Smooth muscle cell (in vitro differentiated cells): ENCODE measurements around the gene CXorf58. TPM values are rescaled to one million over a fixed set of nuclear protein-coding genes. Genes with fewer than 3 reads are reported as not detected.

Source experiments
- DNase-seq: peaks from one replicate; lab custom pipeline; 2025; ENCODE audit not compliant: unreplicated experiment; lab: John Stamatoyannopoulos, UW
- H2AFZ ChIP-seq: fragments of 200-600 bp; sonication (generic); 2 replicates; pipeline ENCODE4 v1.6.0; 2016; ENCODE audit warnings: antibody characterized with exemption, low read depth, mild to moderate bottlenecking
- H3F3A ChIP-seq: fragments of 200-600 bp; sonication (generic); 2 replicates; pipeline ENCODE4 v1.6.0; 2017; ENCODE audit warnings: antibody characterized with exemption, low read depth
- H3K27ac ChIP-seq: fragments of 200-600 bp; sonication (generic); 2 replicates; pipeline ENCODE4 v1.5.1; 2016; ENCODE audit warnings: low read depth, mild to moderate bottlenecking
- H3K27me3 ChIP-seq: fragments of 200-600 bp; sonication (generic); 2 replicates; pipeline ENCODE4 v1.6.1; 2016; ENCODE audit warnings: low read depth, mild to moderate bottlenecking
- H3K36me3 ChIP-seq: fragments of 200-600 bp; sonication (generic); 2 replicates; pipeline ENCODE4 v1.5.1; 2016; ENCODE audit warnings: low read depth
- H3K4me1 ChIP-seq: fragments of 200-600 bp; sonication (generic); 2 replicates; pipeline ENCODE4 v1.5.1; 2016; ENCODE audit warnings: low read depth
- H3K4me2 ChIP-seq: fragments of 200-600 bp; sonication (generic); 2 replicates; pipeline ENCODE4 v1.6.0; 2016; ENCODE audit warnings: mild to moderate bottlenecking
- H3K4me3 ChIP-seq: fragments of 200-600 bp; sonication (generic); 2 replicates; pipeline ENCODE4 v1.5.1; 2016; ENCODE audit warnings: mild to moderate bottlenecking
- H3K79me2 ChIP-seq: fragments of 200-600 bp; sonication (generic); 2 replicates; pipeline ENCODE4 v1.6.0; 2016; ENCODE audit warnings: low read depth, mild to moderate bottlenecking
- H3K9ac ChIP-seq: fragments of 200-600 bp; sonication (generic); 2 replicates; pipeline ENCODE4 v1.6.0; 2016; ENCODE audit warnings: low read depth
- H3K9me3 ChIP-seq: fragments of 200-600 bp; sonication (generic); replicated peaks from 2 replicates; pipeline ENCODE4 v1.5.1; 2016; ENCODE audit warnings: low read depth
- H4K20me1 ChIP-seq: fragments of 200-600 bp; sonication (generic); 2 replicates; pipeline ENCODE4 v1.6.0; 2016; ENCODE audit warnings: low read depth
- CTCF ChIP-seq: fragments of 200-600 bp; sonication (generic); IDR thresholded peaks from 2 replicates; pipeline ENCODE4 v1.5.1; 2017; ENCODE audit warnings: borderline replicate concordance, mild to moderate bottlenecking, antibody characterized with exemption; ENCODE audit not compliant: insufficient read depth, poor library complexity, severe bottlenecking
- WGBS: methylation state at CpG from one replicate; pipeline ENCODE4 v1.1.7; 2016; ENCODE audit warnings: low lambda C conversion rate; 5-methylcytosine and 5-hydroxymethylcytosine counted together
- polyA plus RNA-seq: library from polyadenylated mRNA; unstranded; fragments of >200 nt; fragmentation: Nextera tagmentation; extraction: Ambion mirVana; gene quantifications from 2 replicates; pipeline ENCODE4 v1.2.1, GENCODE V29; 2016
- total RNA-seq: library from RNA; depleted of rRNA; stranded (reverse); fragments of >200 nt; gene quantifications from 2 replicates; pipeline ENCODE4 v1.2.3, GENCODE V29; 2014

Gene CXorf58
- total and polyA plus RNA-seq, 2 experiments from 2014 or later: not detected

DNA sequence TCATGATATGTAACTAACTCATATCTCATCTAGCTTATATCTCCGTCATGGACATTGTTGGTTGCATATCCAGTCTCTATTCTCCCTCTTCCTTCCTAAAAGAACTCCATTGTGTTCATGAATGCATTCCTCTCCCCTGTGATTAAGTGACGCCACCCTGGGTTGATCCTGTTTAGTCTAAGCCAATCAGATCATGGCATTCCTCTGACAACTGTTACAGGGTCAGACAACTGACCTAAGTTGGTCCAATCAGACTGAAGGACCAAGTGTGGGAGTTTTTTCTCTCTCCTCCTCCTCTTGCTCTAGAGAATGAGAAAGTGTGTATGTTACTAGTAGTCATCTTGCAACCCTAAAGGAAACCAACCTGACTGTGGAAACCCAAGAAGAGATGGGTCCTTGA, 3.7 kb upstream of the CXorf58 start:
- Histone ChIP-seq H3F3A (peaks cover 29% of the 10 kb centered on the region), H3K27ac (no peak overlapping the region)
- DNase-seq: no peak

DNA sequence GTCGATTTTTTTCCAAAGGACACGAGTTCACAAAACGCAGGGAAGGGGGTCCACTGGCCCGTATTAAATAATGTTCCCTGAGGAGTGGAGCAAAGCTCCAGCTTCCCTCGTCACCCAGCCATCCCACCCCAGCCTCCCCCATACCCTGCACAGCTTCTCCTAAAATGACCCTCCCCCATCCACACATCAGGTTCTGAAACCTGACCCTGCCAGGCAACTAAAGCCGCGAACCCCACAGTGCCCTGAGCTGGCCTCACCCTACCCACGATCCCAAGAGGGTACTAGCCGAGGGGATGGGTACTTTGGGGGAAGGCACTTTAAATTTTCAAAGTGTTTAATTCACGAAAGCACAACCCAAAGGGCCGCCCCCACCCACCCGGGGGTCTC, 702 bp upstream of the CXorf58 start:
- Histone ChIP-seq H3K27me3 (no peaks in the 10 kb centered on the region), H3K4me3 (peak overlapping the region; percentile 85), H3K36me3 (no peaks in the 10 kb centered on the region), H3K4me1 (peaks cover 7% of the 10 kb centered on the region), H2AFZ (peak overlapping the region; percentile 92), H4K20me1 (no peaks in the 10 kb centered on the region), H3K27ac (peak overlapping the region; percentile 86), H3F3A (peaks cover 16% of the 10 kb centered on the region), H3K79me2 (peaks cover 12% of the 10 kb centered on the region), H3K4me2 (peak overlapping the region; percentile 98), H3K9ac (peak overlapping the region; percentile 78), H3K9me3 (no peaks in the 10 kb centered on the region)
- 4% methylated on average over 12 of the region's 12 CpGs for WGBS
- DNase-seq: no peak
- no peak for TF ChIP-seq CTCF

More for the DNA sequence above, 3.7 kb upstream of the CXorf58 start:
- H4K20me1 ChIP-seq: no peaks in the 10 kb centered on the region
- H3K79me2 ChIP-seq: peaks cover 12% of the 10 kb centered on the region
- H3K4me3 ChIP-seq: no peak overlapping the region
- H3K9ac ChIP-seq: no peak overlapping the region
- H3K4me1 ChIP-seq: peaks cover 28% of the 10 kb centered on the region
- H3K9me3 ChIP-seq: no peaks in the 10 kb centered on the region
- H3K36me3 ChIP-seq: no peaks in the 10 kb centered on the region
- H3K27me3 ChIP-seq: no peaks in the 10 kb centered on the region
- 73% methylated on average over 2 of the region's 2 CpGs for WGBS
- H3K4me2 ChIP-seq: no peak overlapping the region
- no peak overlapping the region for H2AFZ ChIP-seq
- no peak for TF ChIP-seq CTCF

DNA sequence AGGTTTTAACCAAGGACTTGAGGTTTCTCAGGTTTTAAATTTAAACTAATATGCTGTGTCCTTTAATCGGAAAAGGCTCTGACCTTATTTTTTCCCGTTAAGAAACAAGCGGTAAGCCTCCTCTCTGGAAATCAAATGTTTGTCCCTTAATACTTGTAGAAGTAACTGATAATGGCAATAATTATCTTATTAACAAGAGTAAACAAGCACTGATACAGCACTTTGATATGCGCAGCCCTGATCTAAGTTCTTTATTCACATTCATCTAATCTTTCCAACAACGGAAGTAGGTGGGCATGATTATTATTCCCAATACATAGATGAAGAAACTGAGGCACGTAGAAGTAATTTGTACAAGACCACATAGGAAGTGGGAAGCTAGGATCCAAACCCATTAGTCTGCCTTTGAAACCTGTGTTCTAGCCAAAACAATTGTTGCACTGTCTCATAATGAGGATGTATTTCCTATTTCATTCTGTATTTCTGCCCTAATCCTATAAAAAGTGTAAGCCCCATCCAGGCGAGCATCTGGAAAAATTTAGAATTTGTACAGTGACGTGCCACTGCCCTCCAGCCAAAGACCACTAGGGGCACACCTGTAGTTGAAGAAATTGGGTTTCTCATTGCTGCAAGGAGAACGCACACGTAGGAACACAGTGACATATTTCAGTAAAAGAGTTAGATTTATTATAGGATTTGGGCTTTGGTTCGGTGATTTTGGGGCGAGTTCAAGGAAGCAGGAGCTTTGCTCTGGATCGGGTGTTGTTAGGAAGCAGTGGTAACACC, 606 bp downstream of the CXorf58 start:
- H3F3A ChIP-seq: peaks cover 16% of the 10 kb centered on the region

More for the DNA sequence above, 606 bp downstream of the CXorf58 start:
- Histone ChIP-seq H3K79me2 (peaks cover 12% of the 10 kb centered on the region), H3K4me2 (peak overlapping the region; percentile 98), H3K4me1 (peaks cover 5% of the 10 kb centered on the region), H3K27me3 (no peaks in the 10 kb centered on the region), H4K20me1 (no peaks in the 10 kb centered on the region), H3K9me3 (no peaks in the 10 kb centered on the region), H3K36me3 (no peaks in the 10 kb centered on the region), H3K27ac (peak overlapping the region; percentile 86), H2AFZ (peak overlapping the region; percentile 92), H3K4me3 (peak overlapping the region; percentile 85), H3K9ac (peak overlapping the region; percentile 78)
- 50% methylated on average over 13 of the region's 13 CpGs for WGBS
- no peak for DNase-seq
- peak; percentile 26 for TF ChIP-seq CTCF
